NCI-H345 treated with DMSO at 0.1 percent for 48 hours (cell line): ENCODE results near the gene GUCY2D.

ENCODE experiments used
- DNase-seq: peaks from one replicate; lab custom pipeline; 2025; ENCODE audit not compliant: unreplicated experiment; lab: John Stamatoyannopoulos, UW

GUCY2D gene

DNA sequence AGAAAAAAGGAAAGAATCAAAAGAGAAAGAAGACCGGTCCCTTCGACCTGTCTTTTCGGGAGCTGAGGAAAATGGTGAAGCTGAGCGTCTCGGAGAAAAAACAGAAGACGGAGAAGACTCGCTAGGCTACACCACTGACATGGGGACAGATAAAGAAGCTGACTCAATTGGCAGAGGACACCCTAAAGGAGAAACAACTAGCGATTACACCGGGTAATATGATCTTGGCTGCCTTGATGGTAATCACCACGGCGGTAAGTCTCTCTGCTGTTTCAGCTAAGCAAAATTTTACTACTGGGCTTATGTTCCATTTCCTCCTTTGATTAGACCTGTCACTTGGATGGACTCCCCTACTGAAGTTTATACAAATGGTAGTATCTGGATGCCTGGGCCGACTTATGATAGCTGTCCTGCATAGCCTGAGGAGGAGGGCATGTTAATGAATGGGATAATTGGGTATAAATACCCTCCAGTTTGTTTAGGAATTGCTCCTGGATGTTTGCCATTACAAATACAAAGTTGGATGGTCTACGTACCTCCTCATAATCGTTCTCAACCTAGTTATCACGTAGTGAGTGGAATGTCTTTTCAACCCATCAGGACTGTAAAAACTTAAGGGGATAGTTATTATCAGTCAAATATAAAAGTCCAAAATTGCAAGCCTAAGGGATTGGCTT is 60.5 kb downstream of the GUCY2D start:
- no peak for DNase-seq

DNA sequence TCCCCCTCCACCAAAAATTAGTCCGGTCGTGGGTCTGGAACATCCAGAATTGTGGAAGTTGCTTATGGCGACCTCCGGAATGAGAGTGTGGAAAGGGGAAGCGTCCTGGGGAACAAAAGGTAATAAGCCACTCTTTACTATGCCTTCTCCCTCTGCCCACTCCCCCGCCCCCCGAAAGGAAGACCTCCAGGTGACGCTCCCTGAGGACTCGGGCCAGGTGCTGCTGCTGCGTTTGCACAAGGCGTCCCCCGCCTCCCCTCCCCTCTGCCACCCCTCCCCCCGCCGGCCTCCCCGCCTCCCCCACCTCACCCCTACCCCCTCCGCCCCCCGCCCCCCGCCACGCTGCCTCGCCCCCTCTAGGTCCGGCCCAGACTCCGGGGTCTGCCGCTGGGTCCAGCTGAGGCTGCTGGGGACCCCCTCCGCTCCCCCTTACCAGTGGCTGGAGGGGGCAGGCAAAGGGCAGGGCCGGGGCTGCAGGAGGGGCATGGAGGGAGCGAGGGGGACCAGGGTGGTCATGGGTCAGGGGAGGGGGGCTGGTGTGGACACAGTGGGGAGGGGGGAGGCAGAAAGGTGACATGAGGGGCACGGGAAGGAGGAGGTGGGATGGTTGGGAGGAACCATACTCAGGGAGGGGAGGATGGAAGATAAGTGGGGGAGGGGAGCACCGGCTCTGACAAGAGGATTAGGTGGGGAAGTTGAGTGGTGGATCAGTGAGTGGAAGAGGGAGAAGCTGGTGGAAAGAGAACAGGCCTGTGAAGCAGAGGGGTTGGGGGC is 61.5 kb downstream of the GUCY2D start:
- DNase-seq = no peak

DNA sequence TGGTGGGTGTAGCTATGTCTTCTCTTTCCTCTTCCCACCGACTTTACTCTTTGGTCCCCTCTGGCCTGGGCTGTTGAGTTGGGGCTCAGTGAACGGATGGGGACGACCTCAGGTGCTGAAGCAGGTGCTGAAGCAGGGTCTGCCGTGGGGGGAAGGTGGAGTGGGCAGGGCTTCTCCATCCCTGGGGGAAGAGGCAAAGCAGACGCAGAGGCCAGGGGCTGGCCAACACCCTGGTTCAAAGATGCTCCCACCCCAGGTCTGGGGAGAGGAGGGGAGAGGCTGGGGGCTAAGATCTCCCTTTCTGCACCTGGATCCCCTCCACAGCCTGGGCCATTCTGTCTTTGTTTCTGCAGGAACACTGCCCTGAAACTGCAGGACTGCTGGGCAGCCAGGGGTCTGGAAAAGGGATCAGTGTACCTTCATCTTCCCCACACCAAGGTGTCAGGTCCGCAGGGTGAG is 62.2 kb downstream of the GUCY2D start:
- DNase-seq = no peak

DNA sequence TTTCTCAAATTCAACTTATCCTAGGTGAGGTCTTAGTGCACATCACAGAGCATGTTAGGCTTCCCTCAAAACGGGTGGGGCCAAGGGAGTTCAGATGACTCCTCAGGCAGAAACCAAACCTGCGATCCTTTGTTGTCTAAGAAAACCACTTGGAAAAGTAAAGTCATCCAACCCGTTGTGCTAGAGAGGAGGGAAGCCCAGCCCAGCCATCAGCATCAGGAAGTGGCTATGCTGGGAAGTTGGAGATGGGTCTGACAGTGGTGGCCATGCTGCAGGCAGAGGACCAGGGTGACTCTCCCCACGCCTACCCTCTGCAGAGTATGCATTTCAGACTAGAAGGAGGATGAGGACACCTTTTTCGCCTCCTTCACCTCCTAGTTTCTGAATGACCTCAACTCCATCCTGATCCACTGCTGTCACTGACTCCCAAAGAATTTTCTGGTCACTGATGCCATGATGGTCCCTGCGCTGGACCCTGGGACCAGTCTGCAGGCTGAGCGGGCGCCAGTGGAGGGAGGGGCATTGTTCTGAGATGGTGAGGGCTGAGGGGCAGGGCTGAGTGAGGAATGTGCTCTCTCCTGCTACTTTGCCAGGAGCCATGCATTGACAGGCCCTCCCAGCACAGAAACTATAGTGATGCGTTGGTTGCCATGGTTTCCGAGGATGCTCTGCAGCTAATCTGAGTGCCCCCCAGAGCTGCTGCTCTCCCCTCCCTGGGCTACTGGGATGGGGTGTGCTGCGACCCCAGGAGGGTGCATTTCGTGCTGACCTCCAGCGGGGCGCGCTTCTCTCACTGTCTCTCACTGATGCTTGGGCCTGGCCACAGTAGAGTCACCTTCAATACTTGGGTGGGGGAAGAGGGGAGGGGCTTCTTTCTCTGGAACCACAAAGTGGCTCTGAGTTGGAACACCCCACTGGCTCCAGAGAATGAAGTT is 64.7 kb downstream of the GUCY2D start:
- DNase-seq = no peak

DNA sequence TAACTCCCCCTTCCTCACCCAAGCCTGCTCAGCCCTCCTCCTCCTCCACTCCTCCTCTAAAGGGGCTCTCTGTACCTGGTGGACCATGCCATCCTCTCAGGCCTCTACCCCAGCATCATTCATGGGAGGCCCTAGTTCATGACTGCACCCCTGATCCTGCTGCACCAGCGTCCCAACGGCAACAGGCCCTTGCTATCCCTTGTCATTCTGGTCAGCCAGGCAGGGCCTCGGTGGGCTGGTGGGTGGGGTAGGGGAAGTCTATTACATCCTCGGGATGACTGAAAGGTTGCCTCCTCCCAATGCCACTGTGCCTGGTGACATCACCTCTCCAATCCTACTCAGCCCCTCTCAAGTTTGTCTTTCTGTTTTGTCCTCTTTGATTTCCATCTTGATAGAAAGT is 65.4 kb downstream of the GUCY2D start:
- no peak for DNase-seq

DNA sequence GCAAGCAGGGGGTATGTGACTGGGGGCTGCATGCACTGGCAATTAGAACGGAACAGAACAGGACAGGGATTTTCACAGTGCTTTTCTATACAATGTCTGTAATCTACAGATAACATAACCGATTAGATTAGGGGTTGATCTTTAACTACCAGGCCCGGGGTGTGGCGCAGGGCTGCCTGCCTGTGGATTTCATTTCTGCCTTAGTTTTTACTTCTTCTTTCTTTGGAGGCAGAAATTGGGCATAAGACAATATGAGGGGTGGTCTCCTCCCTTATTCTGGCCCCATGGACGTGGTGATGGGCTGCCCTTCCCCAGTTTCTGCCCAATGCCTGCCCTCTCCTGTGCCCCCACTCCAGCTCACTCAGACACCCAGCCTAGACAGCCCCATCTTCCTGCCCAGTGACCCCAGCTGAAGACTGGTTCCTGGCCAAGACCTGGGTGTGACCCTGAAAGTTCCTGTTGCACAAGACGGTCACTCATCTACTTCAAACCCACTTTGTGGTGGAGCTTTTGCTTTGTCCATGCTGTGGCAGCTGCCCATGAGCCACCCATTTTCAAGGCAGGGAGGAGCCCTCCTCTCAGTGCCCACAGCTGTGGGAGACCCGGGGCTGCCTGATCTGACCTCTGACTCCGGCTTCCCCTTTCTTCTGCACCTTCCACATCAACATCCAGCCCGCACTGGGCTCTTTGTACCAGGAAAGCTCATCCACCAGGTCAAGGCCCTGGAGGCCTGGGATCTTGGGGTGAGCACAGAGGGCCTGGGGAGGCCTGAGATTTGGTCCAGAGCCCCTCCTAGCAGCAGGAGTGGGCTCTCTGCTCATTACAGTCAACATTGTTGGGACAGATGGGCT is 66.5 kb downstream of the GUCY2D start:
- no peak for DNase-seq

DNA sequence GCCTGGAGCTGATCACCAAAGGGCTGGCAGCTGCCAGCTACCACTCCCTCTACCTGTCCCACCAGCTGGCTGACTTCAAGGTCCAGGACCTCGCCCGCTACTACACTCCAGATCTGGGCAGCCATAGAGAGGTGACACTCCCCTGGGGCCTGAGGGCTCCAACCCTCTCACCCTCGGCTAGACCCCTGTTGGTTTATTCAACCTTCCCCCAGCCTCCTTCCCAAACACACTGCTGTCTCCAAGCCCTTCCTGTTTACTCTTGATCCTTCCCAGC is 67.1 kb downstream of the GUCY2D start:
- DNase-seq = no peak
